Transverse colon (tissue), 4 donors: ENCODE data around the gene ANO1. TPM values are rescaled to one million over a fixed set of nuclear protein-coding genes. Genes with fewer than 3 reads are reported as not detected.

Experiments used
- DNase-seq: peaks from one replicate; pipeline ENCODE4 v3.0.0-alpha.2; 2019
- H3K27ac ChIP-seq, 4 donors: fragments of 200-600 bp; sonication (generic); 2 replicates each; pipeline ENCODE4 v1.5.1; 2016 to 2018; ENCODE audit warnings: inconsistent platforms in 4 of 4
- H3K27me3 ChIP-seq: fragments of 200-600 bp; sonication (generic); 2 replicates; pipeline ENCODE4 v1.5.1; 2017; ENCODE audit warnings: inconsistent platforms
- H3K36me3 ChIP-seq, 4 donors: fragments of 200-600 bp; sonication (generic); 2 replicates each; pipeline ENCODE4 v1.5.1; 2017 to 2019; ENCODE audit warnings: inconsistent platforms in 4 of 4
- H3K4me1 ChIP-seq, 4 donors: fragments of 200-600 bp; sonication (generic); 2 replicates each; pipeline ENCODE4 v1.5.1; 2017 to 2020; ENCODE audit warnings: inconsistent platforms in 4 of 4
- H3K4me3 ChIP-seq, 4 donors: fragments of 200-600 bp; sonication (generic); 1 replicate in 1 of 4; 2 replicates in 3 of 4; pipeline versions ENCODE4 v1.5.1 to v1.6.1; 2017 to 2019; ENCODE audit warnings: inconsistent platforms in 4 of 4
- H3K9me3 ChIP-seq, 2 donors: fragments of 200-600 bp; sonication (generic); 2 replicates each; pipeline ENCODE4 v1.5.1; 2017 to 2019; ENCODE audit warnings: inconsistent platforms in 2 of 2
- EP300 ChIP-seq: sonication (generic); formaldehyde crosslinking; IDR thresholded peaks from one replicate; pipeline ENCODE4 v1.6.1; 2017; ENCODE audit warnings: antibody characterized with exemption, low read depth
- POLR2A ChIP-seq: fragments of 450-650 bp; IDR thresholded peaks from one replicate; pipeline ENCODE4 v1.6.1; 2016; ENCODE audit warnings: antibody characterized with exemption, mild to moderate bottlenecking, moderate library complexity
- POLR2AphosphoS5 ChIP-seq, 3 donors: sonication (generic); formaldehyde crosslinking; IDR thresholded peaks; one replicate each; pipeline ENCODE4 v1.6.1; 2016; ENCODE audit warnings: antibody characterized with exemption in 3 of 3
- WGBS, 2 donors: methylation state at CpG; one replicate each; pipeline ENCODE4 v1.1.5; 2018; ENCODE audit warnings: low coverage in 1 of 2; 5-methylcytosine and 5-hydroxymethylcytosine counted together
- in situ Hi-C, 4 donors: fragments of 200-750 bp; cut with MboI; loops; one replicate each; pipeline versions ENCODE4 v1.15.0 to v1.15.1; 2017; ENCODE audit warnings: low sequenced_read_pairs in 3 of 4, low pct_ligation_motif_present in 1 of 4, low pct_unique_long_range_greater_than_20kb in 1 of 4
- intact Hi-C: fragments of 100-400 bp; cut with DNase I; formaldehyde crosslinking; loops from one replicate; pipeline ENCODE4 v1.15.1; 2023; ENCODE audit warnings: low total_unique reads
- total RNA-seq, 4 donors: library from RNA; depleted of rRNA; stranded (reverse); fragments of >200 nt; gene quantifications; one replicate each; pipeline ENCODE4 v1.1.0, GENCODE V29; 2016
- TF ChIP-seq, protein P1 (sequence below), 5 experiments: fragments of 200-600 bp in 3 of 5; fragments of 450-650 bp in 2 of 5; sonication (generic) in 3 of 5; IDR thresholded peaks; 1 replicate in 2 of 5; 2 replicates in 3 of 5; pipeline ENCODE4 v1.5.1; 2016 to 2017; ENCODE audit warnings: antibody characterized with exemption in 5 of 5, inconsistent platforms in 3 of 5, mild to moderate bottlenecking in 2 of 5, moderate library complexity in 1 of 5

Gene ANO1
- total RNA-seq, 4 donors from 2014 or later: 7.9 to 20.9 (median 11.3) TPM

DNA sequence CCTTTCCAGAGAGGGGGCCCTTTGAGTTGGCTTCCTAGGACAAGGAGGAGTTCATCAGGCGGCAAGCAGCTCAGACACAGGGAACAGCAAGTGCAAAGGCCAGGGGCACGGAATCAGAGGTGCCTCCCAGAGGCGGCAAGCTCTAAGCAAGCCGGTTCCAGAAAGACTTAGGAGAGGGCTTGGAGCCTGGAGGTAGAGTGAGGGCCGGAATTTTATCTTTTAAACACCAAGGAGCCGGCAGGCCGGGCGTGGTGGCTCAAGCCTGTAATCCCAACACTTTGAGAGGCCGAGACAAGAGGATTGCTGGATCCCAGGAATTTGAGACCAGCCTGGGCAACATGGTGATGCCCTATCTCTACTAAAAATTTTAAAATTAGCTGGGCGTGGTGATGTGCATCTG is 151.6 kb downstream of the ANO1 start:
- no peak for TF ChIP-seq POLR2AphosphoS5 (IDR thresholded peaks at IDR 0.05)
- no peak for TF ChIP-seq EP300
- TF ChIP-seq, protein P1, sequence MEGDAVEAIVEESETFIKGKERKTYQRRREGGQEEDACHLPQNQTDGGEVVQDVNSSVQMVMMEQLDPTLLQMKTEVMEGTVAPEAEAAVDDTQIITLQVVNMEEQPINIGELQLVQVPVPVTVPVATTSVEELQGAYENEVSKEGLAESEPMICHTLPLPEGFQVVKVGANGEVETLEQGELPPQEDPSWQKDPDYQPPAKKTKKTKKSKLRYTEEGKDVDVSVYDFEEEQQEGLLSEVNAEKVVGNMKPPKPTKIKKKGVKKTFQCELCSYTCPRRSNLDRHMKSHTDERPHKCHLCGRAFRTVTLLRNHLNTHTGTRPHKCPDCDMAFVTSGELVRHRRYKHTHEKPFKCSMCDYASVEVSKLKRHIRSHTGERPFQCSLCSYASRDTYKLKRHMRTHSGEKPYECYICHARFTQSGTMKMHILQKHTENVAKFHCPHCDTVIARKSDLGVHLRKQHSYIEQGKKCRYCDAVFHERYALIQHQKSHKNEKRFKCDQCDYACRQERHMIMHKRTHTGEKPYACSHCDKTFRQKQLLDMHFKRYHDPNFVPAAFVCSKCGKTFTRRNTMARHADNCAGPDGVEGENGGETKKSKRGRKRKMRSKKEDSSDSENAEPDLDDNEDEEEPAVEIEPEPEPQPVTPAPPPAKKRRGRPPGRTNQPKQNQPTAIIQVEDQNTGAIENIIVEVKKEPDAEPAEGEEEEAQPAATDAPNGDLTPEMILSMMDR (IDR thresholded peaks at IDR 0.05): no peak
- no peak for TF ChIP-seq POLR2A
- WGBS, 2 donors: 85 to 91% methylated on average over 6 to 10 of the region's 10 CpGs
- H3K4me1 ChIP-seq: peaks cover 8 to 28% (median 20%) of the 10 kb centered on the region in 4 donors
- no peak overlapping the region for H3K27ac ChIP-seq
- in situ Hi-C loops (no loop called here), intact Hi-C loops (no loop called here)
- H3K27me3 ChIP-seq: no peaks in the 10 kb centered on the region
- no peaks in the 10 kb centered on the region for H3K9me3 ChIP-seq
- DNase-seq: no peak
- no peak overlapping the region for H3K4me3 ChIP-seq
- no peaks in the 10 kb centered on the region for H3K36me3 ChIP-seq

DNA sequence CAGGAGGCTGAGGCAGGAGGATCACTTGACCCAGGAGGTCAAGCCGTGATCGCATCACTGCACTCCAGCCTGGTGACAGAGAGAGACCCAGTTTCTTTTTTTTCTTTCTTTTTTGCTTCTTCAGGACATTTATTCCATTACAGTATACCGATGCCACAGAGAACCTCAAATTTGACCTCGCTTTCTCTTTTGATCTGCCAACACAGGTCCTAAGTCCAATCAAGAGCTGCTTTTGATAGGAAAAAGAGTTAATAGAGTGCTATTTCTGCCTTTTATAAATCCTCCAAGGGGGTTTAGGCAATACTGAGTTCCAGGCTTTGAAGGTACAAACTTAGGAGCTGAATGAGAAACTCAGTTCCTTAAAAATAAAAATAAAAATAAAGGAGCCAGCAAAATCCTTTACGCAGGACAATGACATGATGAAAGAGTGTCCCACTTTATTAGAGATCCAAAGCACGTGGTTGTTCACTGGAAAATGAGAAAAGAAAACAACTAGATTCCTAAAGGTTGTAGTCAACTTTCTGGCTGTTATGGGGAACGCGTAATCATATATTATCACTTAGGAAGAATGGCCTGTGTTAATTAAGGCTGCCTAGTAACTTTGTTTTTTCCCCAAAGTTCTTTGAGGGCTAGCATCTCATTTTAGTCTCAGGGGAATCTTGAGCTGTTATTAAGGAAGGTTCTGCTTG is 152.2 kb downstream of the ANO1 start:
- Histone ChIP-seq H3K27me3 (no peaks in the 10 kb centered on the region), H3K4me1 (peaks cover 8 to 25% (median 19%) of the 10 kb centered on the region in 4 donors), H3K27ac (no peak overlapping the region), H3K9me3 (no peaks in the 10 kb centered on the region), H3K36me3 (no peaks in the 10 kb centered on the region), H3K4me3 (no peak overlapping the region)
- in situ Hi-C loops: no loop called here
- intact Hi-C loops: no loop called here
- 83 to 90% methylated on average over 8 of the region's 8 CpGs for WGBS, 2 donors
- TF ChIP-seq, protein P1 (IDR thresholded peaks at IDR 0.05): no peak
- TF ChIP-seq EP300: no peak
- no peak for TF ChIP-seq POLR2A
- no peak for TF ChIP-seq POLR2AphosphoS5 (IDR thresholded peaks at IDR 0.05)
- DNase-seq: no peak

DNA sequence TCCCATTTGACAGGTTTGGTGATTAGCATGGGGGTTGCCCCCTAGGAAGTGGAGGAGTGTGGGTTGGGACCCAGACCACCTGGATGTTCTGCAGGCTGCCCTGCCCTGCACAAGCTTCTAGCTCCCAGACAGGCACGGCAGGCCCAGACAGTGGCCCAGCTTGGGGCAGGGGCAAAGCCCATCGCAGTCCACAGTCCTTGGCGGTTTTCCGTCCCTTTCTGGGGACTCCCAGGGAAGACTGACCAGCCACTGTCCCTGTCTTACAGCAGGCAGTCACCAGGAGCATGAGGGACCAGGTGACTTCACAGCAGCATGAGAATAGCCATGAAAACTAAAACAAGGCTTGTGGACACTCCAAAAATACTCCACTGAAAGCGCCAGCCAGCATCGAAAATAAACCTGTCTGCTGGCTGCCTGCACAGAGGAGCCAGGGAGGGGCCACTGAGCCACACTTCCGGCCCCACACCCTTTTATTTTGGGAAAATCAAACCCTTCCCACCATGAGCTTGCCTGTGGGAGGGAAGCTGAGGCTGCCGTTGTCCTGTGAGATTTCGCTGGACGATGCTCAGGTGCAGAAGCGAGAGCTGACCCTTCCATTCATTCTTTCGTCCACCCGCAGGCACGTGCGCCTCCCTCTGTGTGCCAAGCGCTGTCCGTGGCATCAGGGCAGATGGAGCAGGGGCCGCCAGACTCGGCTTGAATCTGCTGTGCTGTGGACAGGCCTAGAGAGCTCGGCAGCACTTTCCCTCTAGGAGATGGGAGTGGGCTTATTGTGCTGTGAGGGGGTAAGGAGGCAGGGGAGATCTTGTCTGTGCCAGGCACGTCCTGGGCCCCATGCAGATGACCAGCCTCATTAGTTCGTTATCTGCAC is 153.0 kb downstream of the ANO1 start:
- WGBS, 2 donors: 77 to 81% methylated on average over 4 to 22 of the region's 22 CpGs

DNA sequence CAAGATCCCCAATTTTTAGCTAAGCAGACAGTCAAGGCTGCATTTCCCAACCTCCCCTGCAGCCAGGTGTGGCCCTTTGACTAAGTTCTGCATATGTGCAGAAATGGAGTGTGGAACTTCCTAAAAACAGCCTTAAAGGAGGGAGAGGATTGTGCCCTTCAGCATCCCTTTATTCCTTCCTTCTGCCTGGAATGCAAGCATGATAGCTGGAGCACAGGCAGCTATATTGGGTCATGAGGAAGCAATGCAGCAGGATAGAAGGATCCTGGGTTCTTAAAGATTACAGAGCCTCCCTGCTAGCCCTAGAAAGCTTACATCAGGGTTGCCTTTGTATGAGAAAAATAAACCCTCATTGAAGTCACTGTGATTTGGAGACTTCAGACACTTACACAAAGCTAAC is 154.9 kb downstream of the ANO1 start:
- Histone ChIP-seq H3K27ac (no peak overlapping the region), H3K36me3 (no peaks in the 10 kb centered on the region), H3K9me3 (no peaks in the 10 kb centered on the region), H3K4me3 (no peak overlapping the region), H3K27me3 (no peaks in the 10 kb centered on the region), H3K4me1 (peaks cover 0 to 1% (median 0%) of the 10 kb centered on the region in 4 donors)
- in situ Hi-C loops (no loop called here), intact Hi-C loops (no loop called here)
- no peak for DNase-seq
- TF ChIP-seq EP300: no peak

More for the DNA sequence above, 153.0 kb downstream of the ANO1 start:
- Histone ChIP-seq H3K4me3 (no peak overlapping the region), H3K36me3 (no peaks in the 10 kb centered on the region), H3K9me3 (no peaks in the 10 kb centered on the region), H3K27me3 (no peaks in the 10 kb centered on the region), H3K4me1 (peaks cover 8 to 20% (median 18%) of the 10 kb centered on the region in 4 donors), H3K27ac (no peak overlapping the region)
- no peak for DNase-seq
- in situ Hi-C loops (no loop called here), intact Hi-C loops (no loop called here)
- TF ChIP-seq EP300 (no peak), POLR2A (no peak), POLR2AphosphoS5 (IDR thresholded peaks at IDR 0.05) (no peak)
- TF ChIP-seq, protein P1 (IDR thresholded peaks at IDR 0.05): no peak
